HepG2 (cell line): Measurements from ENCODE around the gene ELAVL4. TPM values are rescaled to one million over a fixed set of nuclear protein-coding genes. Genes with fewer than 3 reads are reported as not detected.

Source experiments
- ATAC-seq: fragments of 200-7000 bp; cut with Tn5 transposase; 3 replicates; pipeline ENCODE4 v1.9.1; 2020; ENCODE audit warnings: mild to moderate bottlenecking, moderate library complexity
- BruUV-seq: library from RNA; stranded (reverse); fragments of 400-500 nt; replicated peaks from 2 replicates; lab custom pipeline; 2021; lab: Mats Ljungman, UMichigan
- CTCF ChIA-PET: fragments of 300-600 bp; formaldehyde crosslinking; extraction: SDS; loops from one replicate; lab custom pipeline; 2021; ENCODE audit warnings: low total read pairs, inconsistent platforms, low intra/inter-chr PET ratio; lab: Yijun Ruan, JAX
- POLR2A ChIA-PET: fragments of 350-600 bp; sonication (Branson Sonifier 250); formaldehyde crosslinking; loops from one replicate; lab custom pipeline; 2020; ENCODE audit warnings: antibody characterized with exemption, inconsistent platforms; lab: Yijun Ruan, JAX
- DNase-seq: peaks from one replicate; pipeline ENCODE4 v3.0.0-alpha.2; 2015; ENCODE audit warnings: low spot score
- FAIRE-seq: peaks from 3 replicates; lab custom pipeline; 2011; peaks lifted over from hg19 to GRCh38; lab: Jason Lieb, UNC
- H2AFZ ChIP-seq: one replicate; pipeline ENCODE4 v1.6.1; 2011; ENCODE audit warnings: low read length, inconsistent platforms
- H3K27ac ChIP-seq: fragments of 300-600 bp; 3 replicates; pipeline ENCODE4 v1.8.0; 2011; ENCODE audit warnings: mixed run types, mild to moderate bottlenecking, mixed read lengths, low read length, inconsistent platforms; ENCODE audit not compliant: insufficient read depth; ENCODE audit errors: extremely low read length
- H3K27me3 ChIP-seq, 2 experiments: fragments of 200-600 bp in 1 of 2; 2 replicates in 1 of 2; 3 replicates in 1 of 2; pipeline versions ENCODE4 v1.6.0 to v1.8.0; 2011; ENCODE audit warnings: low read length in 2 of 2, mild to moderate bottlenecking in 2 of 2, moderate library complexity in 2 of 2, inconsistent platforms in 1 of 2; ENCODE audit not compliant: insufficient read depth in 2 of 2, control insufficient read depth in 1 of 2
- H3K36me3 ChIP-seq, 2 experiments: fragments of 200-600 bp in 1 of 2; replicated peaks in 1 of 2; 2 replicates in 1 of 2; 3 replicates in 1 of 2; pipeline versions ENCODE4 v1.5.1 to v1.8.0; 2011; ENCODE audit warnings: low read length in 2 of 2, inconsistent platforms in 1 of 2; ENCODE audit not compliant: insufficient read depth in 2 of 2, control insufficient read depth in 1 of 2
- H3K4me1 ChIP-seq: 2 replicates; pipeline ENCODE4 v1.5.1; 2012; ENCODE audit warnings: low read length, inconsistent platforms; ENCODE audit not compliant: insufficient read depth
- H3K4me2 ChIP-seq: 2 replicates; pipeline ENCODE4 v1.6.0; 2011; ENCODE audit warnings: low read depth, low read length, inconsistent platforms
- H3K4me3 ChIP-seq, 3 experiments: fragments of 200-600 bp in 1 of 3; sonication (generic), shearing (Covaris generic) in 1 of 3; replicated peaks in 1 of 3; 2 replicates each; pipeline ENCODE4 v1.5.1; 2011 to 2016; ENCODE audit warnings: low read length in 3 of 3, inconsistent platforms in 2 of 3, low read depth in 2 of 3, mild to moderate bottlenecking in 2 of 3, control low read depth in 1 of 3, mixed read lengths in 1 of 3; ENCODE audit not compliant: insufficient read depth in 1 of 3
- H3K79me2 ChIP-seq: one replicate; pipeline ENCODE4 v1.6.1; 2011; ENCODE audit warnings: low read length, inconsistent platforms; ENCODE audit not compliant: insufficient read depth
- H3K9ac ChIP-seq: 2 replicates; pipeline ENCODE4 v1.6.0; 2011; ENCODE audit warnings: mild to moderate bottlenecking, low read depth, low read length, inconsistent platforms; ENCODE audit not compliant: insufficient read depth
- H3K9me3 ChIP-seq: 2 replicates; pipeline ENCODE4 v1.5.1; 2012; ENCODE audit warnings: mild to moderate bottlenecking, low read length
- H4K20me1 ChIP-seq: 2 replicates; pipeline ENCODE4 v1.6.0; 2011; ENCODE audit warnings: inconsistent platforms, mild to moderate bottlenecking, low read length, moderate library complexity; ENCODE audit not compliant: insufficient read depth
- PPARG ChIP-seq: conservative IDR thresholded peaks from 2 replicates; pipeline ENCODE4 v1.6.1; 2016; ENCODE audit warnings: missing biosample characterization, missing genetic modification reagents
- RAD21 ChIP-seq: fragments of 450-650 bp; formaldehyde crosslinking; IDR thresholded peaks from 2 replicates; pipeline ENCODE4 v1.5.0; 2020; ENCODE audit warnings: mild to moderate bottlenecking
- YY1 ChIP-seq: IDR thresholded peaks from 2 replicates; pipeline ENCODE4 v1.6.1; 2011; ENCODE audit warnings: low read length, low read depth, moderate library complexity, mild to moderate bottlenecking; ENCODE audit not compliant: insufficient read depth, insufficient replicate concordance
- ZHX1 ChIP-seq: sonication (generic); formaldehyde crosslinking; IDR thresholded peaks from 2 replicates; pipeline ENCODE4 v1.8.1; 2022; ENCODE audit warnings: low read depth, mild to moderate bottlenecking, missing genetic modification reagents
- ZNF263 ChIP-seq: sonication (generic); formaldehyde crosslinking; IDR thresholded peaks from 2 replicates; pipeline ENCODE4 v1.4.0; 2020; ENCODE audit warnings: missing genetic modification reagents
- WGBS: methylation state at CpG from one replicate; pipeline ENCODE4 v1.1.6; 2017; ENCODE audit warnings: low lambda C conversion rate; 5-methylcytosine and 5-hydroxymethylcytosine counted together
- in situ Hi-C: cut with HindIII; loops from 2 replicates; pipeline ENCODE4 v1.10.0; 2017; ENCODE audit warnings: low pct_unique_long_range_greater_than_20kb; ENCODE audit not compliant: extremely low pct_ligation_motif_present
- intact Hi-C: fragments of 100-400 bp; cut with micrococcal nuclease; formaldehyde crosslinking; loops from one replicate; pipeline ENCODE4 v1.10.0; 2022; ENCODE audit not compliant: unreplicated experiment
- polyA plus RNA-seq, 8 experiments: library from polyadenylated mRNA; depleted of rRNA in 3 of 8; stranded (reverse) in 7 of 8; unstranded in 1 of 8; fragments of >200 nt; fragmentation: Illumina TruSeq in 4 of 8; extraction: Trizol in 4 of 8; gene quantifications; 2 replicates each; pipeline versions ENCODE4 v1.2.1 to v1.2.3, GENCODE V29; 2011 to 2016; ENCODE audit warnings: low read depth in 4 of 8, missing spikeins in 1 of 8, mixed read lengths in 1 of 8; ENCODE audit not compliant: insufficient read depth in 1 of 8
- total RNA-seq, 5 experiments: library from RNA; depleted of rRNA; stranded (reverse); fragments of >200 nt; fragmentation: Illumina TruSeq; extraction: Trizol; gene quantifications; 2 replicates each; pipeline ENCODE4 v1.2.3, GENCODE V29; 2016; ENCODE audit warnings: low read depth in 1 of 5

The ELAVL4 gene
- total and polyA plus RNA-seq, 2 of the 13 experiments (the other 11 are each of a cell fraction or from before 2014, with no cell fraction given) = not detected

GRCh38 chr1:50109116-50109515 lies 396 bp downstream of the ELAVL4 start:
- 34% methylated on average over 4 of the region's 4 CpGs for WGBS
- H3K27me3 ChIP-seq = peaks cover 0 to 13% of the 10 kb centered on the region in 2 experiments; a peak in 3 of 5 replicates
- H3K79me2 ChIP-seq = no peaks in the 10 kb centered on the region

More at GRCh38 chr1:50109116-50109515, 396 bp downstream of the ELAVL4 start:
- Histone ChIP-seq H3K4me1 (no peaks in the 10 kb centered on the region), H3K4me3 (no peak overlapping the region), H3K9me3 (no peaks in the 10 kb centered on the region), H3K4me2 (no peak overlapping the region), H3K27ac (no peak overlapping the region), H3K36me3 (no peaks in the 10 kb centered on the region), H4K20me1 (no peaks in the 10 kb centered on the region), H3K9ac (no peak overlapping the region), H2AFZ (no peak overlapping the region)
- in situ Hi-C loops (no loop called here), intact Hi-C loops (loop anchor here (10.0 kb wide), 1 partner anchor 166 kb away; no protein-coding TSS in a partner anchor)
- FAIRE-seq = no peak
- ATAC-seq = no peak
- ChIA-PET POLR2A (no interaction called here), CTCF (no interaction called here)
- no peak for DNase-seq
- BruUV-seq = no TSS peak
- TF ChIP-seq ZHX1 (CRISPR knock-in tag) (no peak), RAD21 (CRISPR knock-in tag) (no peak), YY1 (no peak), ZNF263 (CRISPR knock-in tag) (no peak), PPARG (CRISPR knock-in tag) (no peak)
- TF ChIP-seq, all 625 proteins: peak for 0
